CD4-positive, alpha-beta memory T cell (primary cell): ENCODE results near the gene EIF4EBP3. TPM values are rescaled to one million over a fixed set of nuclear protein-coding genes. Genes with fewer than 3 reads are reported as not detected.
A peak's percentile ranks its signal among the peaks of the same experiment; 100 is the strongest.
"Not testable (repeated sequence)": the region's sequence is repeated elsewhere in the genome, so short reads cannot be mapped to it uniquely, and the experiment has no call there.

Source experiments
- CTCF ChIA-PET: fragments of 350-600 bp; sonication (Branson Sonifier 250); formaldehyde crosslinking; loops from one replicate; lab custom pipeline; 2021; ENCODE audit warnings: inconsistent platforms; ENCODE audit not compliant: partially characterized antibody; lab: Charles Lee
- POLR2A ChIA-PET: fragments of 350-600 bp; sonication (Branson Sonifier 250); formaldehyde crosslinking; loops from one replicate; lab custom pipeline; 2021; ENCODE audit not compliant: partially characterized antibody; lab: Charles Lee
- DNase-seq, 5 donors: peaks; one replicate each; pipeline versions ENCODE4 v3.0.0 to v3.0.0-alpha.2; 2020 to 2022; ENCODE audit warnings: mixed read lengths in 1 of 5
- H3K27ac ChIP-seq: one replicate; pipeline ENCODE4 v1.7.0; 2013; ENCODE audit warnings: low read depth, low read length
- H3K27me3 ChIP-seq: 2 replicates; pipeline ENCODE4 v1.7.0; 2013; ENCODE audit warnings: mild to moderate bottlenecking, low read length, moderate library complexity; ENCODE audit not compliant: insufficient read depth
- H3K36me3 ChIP-seq: 2 replicates; pipeline ENCODE4 v1.7.0; 2013; ENCODE audit warnings: mild to moderate bottlenecking, low read length, moderate library complexity; ENCODE audit not compliant: insufficient read depth
- H3K4me1 ChIP-seq: 2 replicates; pipeline ENCODE4 v1.7.0; 2013; ENCODE audit warnings: mild to moderate bottlenecking, low read length, moderate library complexity; ENCODE audit not compliant: insufficient read depth
- H3K4me3 ChIP-seq, 2 donors: one replicate each; pipeline ENCODE4 v1.7.0; 2013; ENCODE audit warnings: low read length in 2 of 2, mild to moderate bottlenecking in 1 of 2
- H3K9me3 ChIP-seq, 2 donors: one replicate each; pipeline ENCODE4 v1.7.0; 2013; ENCODE audit warnings: low read length in 2 of 2, control low read depth in 1 of 2; ENCODE audit not compliant: control insufficient read depth in 1 of 2
- H3K27ac Mint-ChIP-seq, 7 donors: one replicate each; pipeline ENCODE4 v1.8.0; 2020 to 2021; ENCODE audit warnings: mixed read lengths in 7 of 7, mild to moderate bottlenecking in 6 of 7, inconsistent platforms in 3 of 7, moderate library complexity in 3 of 7
- H3K27me3 Mint-ChIP-seq, 2 donors: one replicate each; pipeline ENCODE4 v1.8.0; 2020 to 2021; ENCODE audit warnings: mixed read lengths in 2 of 2
- H3K36me3 Mint-ChIP-seq, 2 donors: one replicate each; pipeline ENCODE4 v1.8.0; 2020 to 2021; ENCODE audit warnings: mixed read lengths in 2 of 2, inconsistent platforms in 1 of 2, mild to moderate bottlenecking in 1 of 2
- H3K4me1 Mint-ChIP-seq, 4 donors: one replicate each; pipeline ENCODE4 v1.8.0; 2020 to 2021; ENCODE audit warnings: mixed read lengths in 4 of 4, mild to moderate bottlenecking in 1 of 4
- H3K4me3 Mint-ChIP-seq, 8 donors: one replicate each; pipeline ENCODE4 v1.8.0; 2020 to 2021; ENCODE audit warnings: mixed read lengths in 8 of 8, mild to moderate bottlenecking in 7 of 8, moderate library complexity in 6 of 8, inconsistent platforms in 3 of 8
- H3K9me3 Mint-ChIP-seq, 8 donors: one replicate each; pipeline ENCODE4 v1.8.0; 2020 to 2021; ENCODE audit warnings: mixed read lengths in 8 of 8, mild to moderate bottlenecking in 5 of 8, inconsistent platforms in 3 of 8, moderate library complexity in 1 of 8
- intact Hi-C: fragments of 100-400 bp; cut with micrococcal nuclease; formaldehyde crosslinking; loops from one replicate; pipeline ENCODE4 v1.15.1; 2023
- polyA plus RNA-seq, 2 donors: library from polyadenylated mRNA; unstranded; fragments of 300-500 nt; fragmentation: Illumina TruSeq; gene quantifications; one replicate each; pipeline ENCODE4 v1.2.3, GENCODE V29; 2021
- total RNA-seq, 2 experiments: library from RNA; stranded (reverse); gene quantifications; one replicate each; pipeline ENCODE4 v1.2.3, GENCODE V29; 2021

Gene EIF4EBP3
- total and polyA plus RNA-seq, 4 experiments from 2014 or later, result 15.3 to 44.3 (median 25.3) TPM

GRCh38 chr5:140587495-140587894 is 40.0 kb downstream of the EIF4EBP3 start:
- H3K4me1 ChIP-seq, result no peaks in the 10 kb centered on the region
- H3K4me1 Mint-ChIP-seq, result no peaks in the 10 kb centered on the region
- no peak overlapping the region for H3K4me3 ChIP-seq
- H3K4me3 Mint-ChIP-seq, result no peak overlapping the region
- no peaks in the 10 kb centered on the region for H3K27me3 ChIP-seq
- ChIA-PET POLR2A (no interaction called here), CTCF (interaction anchor here (1.1 kb wide), 1 partner anchor 41 kb away, joined by 3 read pairs; no protein-coding TSS in a partner anchor)
- peaks cover 0 to 10% (median 4%) of the 10 kb centered on the region in 8 donors for H3K9me3 Mint-ChIP-seq
- no peaks in the 10 kb centered on the region for H3K36me3 ChIP-seq
- no peak for DNase-seq
- H3K9me3 ChIP-seq, result no peaks in the 10 kb centered on the region
- no peaks in the 10 kb centered on the region for H3K27me3 Mint-ChIP-seq
- H3K36me3 Mint-ChIP-seq, result no peaks in the 10 kb centered on the region
- intact Hi-C loops, result no loop called here
- H3K27ac Mint-ChIP-seq, result no peak overlapping the region
- no peak overlapping the region for H3K27ac ChIP-seq

- no peak overlapping the region for H3K4me3 ChIP-seq
- peaks cover 0 to 5% (median under 1%) of the 10 kb centered on the region in 8 donors for H3K9me3 Mint-ChIP-seq
- no peak overlapping the region for H3K27ac Mint-ChIP-seq
- H3K36me3 ChIP-seq, result no peaks in the 10 kb centered on the region
- H3K36me3 Mint-ChIP-seq, result no peaks in the 10 kb centered on the region
- no peak overlapping the region for H3K4me3 Mint-ChIP-seq
- no peak for DNase-seq
- no peaks in the 10 kb centered on the region for H3K4me1 Mint-ChIP-seq
- H3K27me3 Mint-ChIP-seq, result no peaks in the 10 kb centered on the region
- H3K27ac ChIP-seq, result no peak overlapping the region
- intact Hi-C loops, result no loop called here
- no peaks in the 10 kb centered on the region for H3K27me3 ChIP-seq
- H3K9me3 ChIP-seq, result no peaks in the 10 kb centered on the region
- POLR2A ChIA-PET, result no interaction called here
- no peaks in the 10 kb centered on the region for H3K4me1 ChIP-seq
- CTCF ChIA-PET, result interaction anchor here (1.1 to 1.8 kb wide), 2 partner anchors 9 to 42 kb away, joined by 3 to 4 read pairs; no protein-coding TSS in a partner anchor
Observed at GRCh38 chr5:140588311-140589070, 41.0 kb downstream of the EIF4EBP3 start.

- no peak overlapping the region for H3K4me3 ChIP-seq
- H3K4me1 ChIP-seq, result no peaks in the 10 kb centered on the region
- intact Hi-C loops, result no loop called here
Observed at GRCh38 chr5:140590861-140591260, 43.4 kb downstream of the EIF4EBP3 start.

GRCh38 chr5:140591747-140592372 is 44.4 kb downstream of the EIF4EBP3 start:
- no peaks in the 10 kb centered on the region for H3K4me1 Mint-ChIP-seq
- H3K36me3 Mint-ChIP-seq, result no peaks in the 10 kb centered on the region
- ChIA-PET CTCF (no interaction called here), POLR2A (no interaction called here)
- Histone ChIP-seq H3K36me3 (no peaks in the 10 kb centered on the region), H3K4me1 (no peaks in the 10 kb centered on the region), H3K4me3 (no peak overlapping the region), H3K9me3 (no peaks in the 10 kb centered on the region), H3K27me3 (no peaks in the 10 kb centered on the region), H3K27ac (no peak overlapping the region)
- DNase-seq, result no peak
- H3K27me3 Mint-ChIP-seq, result no peaks in the 10 kb centered on the region
- no peaks in the 10 kb centered on the region for H3K9me3 Mint-ChIP-seq
- H3K4me3 Mint-ChIP-seq, result no peak overlapping the region
- H3K27ac Mint-ChIP-seq, result no peak overlapping the region
- intact Hi-C loops, result no loop called here

More at GRCh38 chr5:140590861-140591260, 43.4 kb downstream of the EIF4EBP3 start:
- Histone ChIP-seq H3K27ac (no peak overlapping the region), H3K36me3 (no peaks in the 10 kb centered on the region), H3K27me3 (no peaks in the 10 kb centered on the region), H3K9me3 (no peaks in the 10 kb centered on the region)
- no peaks in the 10 kb centered on the region for H3K4me1 Mint-ChIP-seq
- ChIA-PET CTCF (no interaction called here), POLR2A (no interaction called here)
- no peaks in the 10 kb centered on the region for H3K27me3 Mint-ChIP-seq
- no peak for DNase-seq
- H3K27ac Mint-ChIP-seq, result no peak overlapping the region
- no peak overlapping the region for H3K4me3 Mint-ChIP-seq
- no peaks in the 10 kb centered on the region for H3K36me3 Mint-ChIP-seq
- H3K9me3 Mint-ChIP-seq, result no peaks in the 10 kb centered on the region

- DNase-seq, intact Hi-C loops, CTCF ChIA-PET, H3K36me3 ChIP-seq, H3K27ac ChIP-seq, H3K36me3 Mint-ChIP-seq, H3K27me3 Mint-ChIP-seq, H3K4me3 ChIP-seq, H3K9me3 ChIP-seq, H3K4me1 Mint-ChIP-seq, H3K4me1 ChIP-seq, H3K27me3 ChIP-seq, H3K27ac Mint-ChIP-seq, POLR2A ChIA-PET, H3K9me3 Mint-ChIP-seq: not testable (repeated sequence)
- peak overlapping the region in 5 of 8 donors; percentile 32 to 64 (median 41) for H3K4me3 Mint-ChIP-seq
Observed at GRCh38 chr5:140593070-140593469, 45.6 kb downstream of the EIF4EBP3 start.

- intact Hi-C loops, result no loop called here
- no peak overlapping the region for H3K27ac ChIP-seq
Observed at GRCh38 chr5:140594169-140594568, 46.7 kb downstream of the EIF4EBP3 start.

GRCh38 chr5:140595538-140596300 is 48.3 kb downstream of the EIF4EBP3 start:
- peaks cover 0 to 1% of the 10 kb centered on the region in 2 donors for H3K27me3 Mint-ChIP-seq
- H3K9me3 Mint-ChIP-seq, result no peaks in the 10 kb centered on the region
- ChIA-PET POLR2A (no interaction called here), CTCF (no interaction called here)
- H3K4me1 ChIP-seq, result no peaks in the 10 kb centered on the region
- no peaks in the 10 kb centered on the region for H3K27me3 ChIP-seq
- intact Hi-C loops, result no loop called here
- H3K4me3 Mint-ChIP-seq, result peak overlapping the region in 1 of 8 donors; percentile 10
- no peak overlapping the region for H3K4me3 ChIP-seq
- H3K9me3 ChIP-seq, result no peaks in the 10 kb centered on the region
- no peaks in the 10 kb centered on the region for H3K36me3 ChIP-seq
- no peak for DNase-seq
- H3K4me1 Mint-ChIP-seq, result no peaks in the 10 kb centered on the region
- H3K27ac Mint-ChIP-seq, result no peak overlapping the region
- no peaks in the 10 kb centered on the region for H3K36me3 Mint-ChIP-seq
- no peak overlapping the region for H3K27ac ChIP-seq

More at GRCh38 chr5:140594169-140594568, 46.7 kb downstream of the EIF4EBP3 start:
- H3K36me3 ChIP-seq, result no peaks in the 10 kb centered on the region
- no peaks in the 10 kb centered on the region for H3K9me3 ChIP-seq
- no peaks in the 10 kb centered on the region for H3K9me3 Mint-ChIP-seq
- no peaks in the 10 kb centered on the region for H3K4me1 ChIP-seq
- no peak for DNase-seq
- H3K27ac Mint-ChIP-seq, result no peak overlapping the region
- H3K27me3 Mint-ChIP-seq, result no peaks in the 10 kb centered on the region
- ChIA-PET CTCF (no interaction called here), POLR2A (no interaction called here)
- H3K4me3 ChIP-seq, result no peak overlapping the region
- no peaks in the 10 kb centered on the region for H3K4me1 Mint-ChIP-seq
- H3K27me3 ChIP-seq, result no peaks in the 10 kb centered on the region
- no peak overlapping the region for H3K4me3 Mint-ChIP-seq
- no peaks in the 10 kb centered on the region for H3K36me3 Mint-ChIP-seq
